Hepatocyte (in vitro differentiated cells): ENCODE results near the gene SPEG. TPM values are rescaled to one million over a fixed set of nuclear protein-coding genes. Genes with fewer than 3 reads are reported as not detected.

Experiments
- DNase-seq: peaks from one replicate; pipeline ENCODE4 v3.0.0-alpha.2; 2016; ENCODE audit warnings: low spot score
- H2AFZ ChIP-seq: fragments of 200-600 bp; sonication (generic); 2 replicates; pipeline ENCODE4 v1.6.0; 2016; ENCODE audit warnings: antibody characterized with exemption, mild to moderate bottlenecking
- H3K27ac ChIP-seq: fragments of 200-600 bp; sonication (generic); 2 replicates; pipeline ENCODE4 v1.5.1; 2016; ENCODE audit warnings: mild to moderate bottlenecking
- H3K27me3 ChIP-seq: fragments of 200-600 bp; sonication (generic); 2 replicates; pipeline ENCODE4 v1.6.1; 2016
- H3K36me3 ChIP-seq: fragments of 200-600 bp; sonication (generic); replicated peaks from 2 replicates; pipeline ENCODE4 v1.5.1; 2016; ENCODE audit warnings: low read depth; ENCODE audit not compliant: insufficient read depth
- H3K4me1 ChIP-seq: fragments of 200-600 bp; sonication (generic); 2 replicates; pipeline ENCODE4 v1.5.1; 2016; ENCODE audit warnings: mild to moderate bottlenecking, moderate library complexity; ENCODE audit not compliant: insufficient read depth
- H3K4me2 ChIP-seq: fragments of 200-600 bp; sonication (generic); 2 replicates; pipeline ENCODE4 v1.6.0; 2016
- H3K4me3 ChIP-seq: fragments of 200-600 bp; sonication (generic); 2 replicates; pipeline ENCODE4 v1.5.1; 2016; ENCODE audit warnings: mild to moderate bottlenecking
- H3K79me2 ChIP-seq: fragments of 200-600 bp; sonication (generic); 2 replicates; pipeline ENCODE4 v1.6.0; 2017; ENCODE audit warnings: mild to moderate bottlenecking
- H3K9me2 ChIP-seq: fragments of 200-600 bp; sonication (generic); replicated peaks from 2 replicates; pipeline ENCODE4 v1.6.0; 2017; ENCODE audit warnings: mild to moderate bottlenecking; ENCODE audit not compliant: insufficient read depth
- H3K9me3 ChIP-seq: fragments of 200-600 bp; sonication (generic); 2 replicates; pipeline ENCODE4 v1.5.1; 2016; ENCODE audit warnings: low read depth, mild to moderate bottlenecking
- H4K20me1 ChIP-seq: fragments of 200-600 bp; sonication (generic); 2 replicates; pipeline ENCODE4 v1.6.0; 2016; ENCODE audit warnings: mild to moderate bottlenecking; ENCODE audit not compliant: insufficient read depth, poor library complexity, severe bottlenecking
- CTCF ChIP-seq: fragments of 200-600 bp; sonication (generic); IDR thresholded peaks from 2 replicates; pipeline ENCODE4 v1.5.1; 2016; ENCODE audit warnings: antibody characterized with exemption, mild to moderate bottlenecking; ENCODE audit not compliant: poor library complexity
- EZH2 ChIP-seq: fragments of 200-600 bp; sonication (generic); IDR thresholded peaks from 2 replicates; pipeline ENCODE4 v1.6.1; 2016; ENCODE audit warnings: antibody characterized with exemption, mild to moderate bottlenecking, borderline replicate concordance
- EZH2phosphoT487 ChIP-seq: fragments of 200-600 bp; sonication (generic); IDR thresholded peaks from one replicate; pipeline ENCODE4 v1.6.1; 2018; ENCODE audit warnings: antibody characterized with exemption, mild to moderate bottlenecking, low read depth, moderate library complexity; ENCODE audit not compliant: unreplicated experiment, severe bottlenecking
- WGBS: methylation state at CpG from one replicate; pipeline ENCODE4 v1.1.6; 2016; ENCODE audit warnings: low lambda C conversion rate; ENCODE audit errors: missing lambda C conversion rate; 5-methylcytosine and 5-hydroxymethylcytosine counted together
- polyA plus RNA-seq: library from polyadenylated mRNA; unstranded; fragments of >200 nt; fragmentation: Nextera tagmentation; extraction: Ambion mirVana; gene quantifications from 2 replicates; pipeline ENCODE4 v1.2.1, GENCODE V29; 2016
- total RNA-seq: library from RNA; depleted of rRNA; stranded (reverse); fragments of >200 nt; gene quantifications from 2 replicates; pipeline ENCODE4 v1.2.3, GENCODE V29; 2014

SPEG gene
- total and polyA plus RNA-seq, 2 experiments from 2014 or later = 21.6 to 40.0 TPM

GRCh38 chr2:219541611-219542180 is 107.1 kb downstream of the SPEG start:
- 4% methylated on average over 40 of the region's 48 CpGs for WGBS
- H3K79me2 ChIP-seq = peaks cover 16% of the 10 kb centered on the region
- H3K4me3 ChIP-seq = peak overlapping the region; percentile 84
- H3K9me2 ChIP-seq = no peaks in the 10 kb centered on the region
- peak overlapping the region; percentile 93 for H3K27ac ChIP-seq
- H3K4me1 ChIP-seq = peaks cover 24% of the 10 kb centered on the region
- H4K20me1 ChIP-seq = peaks cover 21% of the 10 kb centered on the region
- no peaks in the 10 kb centered on the region for H3K36me3 ChIP-seq
- H3K4me2 ChIP-seq = peak overlapping the region; percentile 88
- H3K9me3 ChIP-seq = no peaks in the 10 kb centered on the region
- peak; percentile 93 for DNase-seq
- no peak overlapping the region for H2AFZ ChIP-seq
- TF ChIP-seq EZH2phosphoT487 (no peak), CTCF (peak; percentile 100)
- H3K27me3 ChIP-seq = no peaks in the 10 kb centered on the region

GRCh38 chr2:219542931-219543595 is 108.4 kb downstream of the SPEG start:
- TF ChIP-seq EZH2phosphoT487 = no peak
- no peaks in the 10 kb centered on the region for H3K36me3 ChIP-seq
- H3K4me2 ChIP-seq = peak overlapping the region; percentile 88
- H3K9me2 ChIP-seq = no peaks in the 10 kb centered on the region
- H3K27ac ChIP-seq = peak overlapping the region; percentile 93
- H3K79me2 ChIP-seq = peaks cover 16% of the 10 kb centered on the region
- peaks cover 20% of the 10 kb centered on the region for H3K4me1 ChIP-seq
- no peaks in the 10 kb centered on the region for H3K9me3 ChIP-seq
- WGBS = 2% methylated on average over 65 of the region's 66 CpGs
- H4K20me1 ChIP-seq = peaks cover 21% of the 10 kb centered on the region
- peak overlapping the region; percentile 84 for H3K4me3 ChIP-seq
- no peaks in the 10 kb centered on the region for H3K27me3 ChIP-seq
- peak overlapping the region; percentile 51 for H2AFZ ChIP-seq
- peak; percentile 76 for DNase-seq

- Histone ChIP-seq H3K79me2 (peaks cover 16% of the 10 kb centered on the region), H3K9me3 (no peaks in the 10 kb centered on the region), H3K27me3 (no peaks in the 10 kb centered on the region), H3K27ac (peak within 1 kb of the TSS; percentile 93), H3K9me2 (no peaks in the 10 kb centered on the region), H4K20me1 (peaks cover 17% of the 10 kb centered on the region), H3K4me3 (peak within 1 kb of the TSS; percentile 84), H3K36me3 (no peaks in the 10 kb centered on the region), H2AFZ (peak within 1 kb of the TSS; percentile 51), H3K4me1 (peaks cover 13% of the 10 kb centered on the region), H3K4me2 (peak within 1 kb of the TSS; percentile 89)
- 2% methylated on average over 41 of the region's 75 CpGs for WGBS
- DNase-seq = peak; percentile 100
- no peak for TF ChIP-seq CTCF
- no peak for TF ChIP-seq EZH2
- TF ChIP-seq EZH2phosphoT487 = no peak
Measured at GRCh38 chr2:219543596-219544358, 109.1 kb downstream of the SPEG start, which contains the start of the genes CHPF and TMEM198. Gene CHPF, minus strand, starts transcription at chr2:219543809. Its CDS starts 271 bp downstream, at chr2:219543538. Gene TMEM198, plus strand, starts transcription at chr2:219544028. Its CDS starts 700 bp downstream, at chr2:219544728.
